Astrocyte (in vitro differentiated cells and primary cell): Measurements from ENCODE around the gene TRERF1.

Source experiments
- EZH2 ChIP-seq: IDR thresholded peaks from 2 replicates; pipeline ENCODE4 v1.6.1; 2012; ENCODE audit warnings: mild to moderate bottlenecking, low read length, inconsistent platforms; ENCODE audit not compliant: insufficient read depth
- TF ChIP-seq, protein P1 (sequence below): IDR thresholded peaks from 2 replicates; pipeline ENCODE4 v1.5.1; 2011; ENCODE audit warnings: low read depth, mild to moderate bottlenecking, inconsistent platforms, low read length, moderate library complexity; ENCODE audit not compliant: insufficient read depth

- TF ChIP-seq, protein P1, sequence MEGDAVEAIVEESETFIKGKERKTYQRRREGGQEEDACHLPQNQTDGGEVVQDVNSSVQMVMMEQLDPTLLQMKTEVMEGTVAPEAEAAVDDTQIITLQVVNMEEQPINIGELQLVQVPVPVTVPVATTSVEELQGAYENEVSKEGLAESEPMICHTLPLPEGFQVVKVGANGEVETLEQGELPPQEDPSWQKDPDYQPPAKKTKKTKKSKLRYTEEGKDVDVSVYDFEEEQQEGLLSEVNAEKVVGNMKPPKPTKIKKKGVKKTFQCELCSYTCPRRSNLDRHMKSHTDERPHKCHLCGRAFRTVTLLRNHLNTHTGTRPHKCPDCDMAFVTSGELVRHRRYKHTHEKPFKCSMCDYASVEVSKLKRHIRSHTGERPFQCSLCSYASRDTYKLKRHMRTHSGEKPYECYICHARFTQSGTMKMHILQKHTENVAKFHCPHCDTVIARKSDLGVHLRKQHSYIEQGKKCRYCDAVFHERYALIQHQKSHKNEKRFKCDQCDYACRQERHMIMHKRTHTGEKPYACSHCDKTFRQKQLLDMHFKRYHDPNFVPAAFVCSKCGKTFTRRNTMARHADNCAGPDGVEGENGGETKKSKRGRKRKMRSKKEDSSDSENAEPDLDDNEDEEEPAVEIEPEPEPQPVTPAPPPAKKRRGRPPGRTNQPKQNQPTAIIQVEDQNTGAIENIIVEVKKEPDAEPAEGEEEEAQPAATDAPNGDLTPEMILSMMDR, result no peak
- no peak for TF ChIP-seq EZH2
Observed at GRCh38 chr6:42468273-42468672, 16.5 kb upstream of the TRERF1 start.
